MM.1S (cell line): Measurements from ENCODE around the gene PPARD.

Experiments used
- DNase-seq: peaks from one replicate; pipeline ENCODE4 v3.0.0-alpha.2; 2015
- H2AFZ ChIP-seq: fragments of 300-600 bp; sonication (generic); 2 replicates; pipeline ENCODE4 v1.6.0; 2016; ENCODE audit warnings: antibody characterized with exemption, low read length
- H3F3A ChIP-seq: fragments of 300-600 bp; sonication (generic); 2 replicates; pipeline ENCODE4 v1.6.1; 2016; ENCODE audit warnings: mild to moderate bottlenecking, antibody characterized with exemption, low read length, moderate library complexity, mixed read lengths; ENCODE audit not compliant: insufficient read depth
- H3K27ac ChIP-seq: fragments of 300-600 bp; sonication (generic); 2 replicates; pipeline ENCODE4 v1.5.1; 2016; ENCODE audit warnings: mild to moderate bottlenecking, low read length
- H3K27me3 ChIP-seq: fragments of 300-600 bp; sonication (generic); replicated peaks from 2 replicates; pipeline ENCODE4 v1.6.0; 2016; ENCODE audit warnings: low read length; ENCODE audit not compliant: insufficient read depth
- H3K36me3 ChIP-seq: fragments of 300-600 bp; sonication (generic); replicated peaks from 2 replicates; pipeline ENCODE4 v1.6.1; 2016; ENCODE audit warnings: mild to moderate bottlenecking, low read length, mixed read lengths; ENCODE audit not compliant: insufficient read depth
- H3K4me1 ChIP-seq: fragments of 300-600 bp; sonication (generic); 2 replicates; pipeline ENCODE4 v1.6.1; 2016; ENCODE audit warnings: low read length, mixed read lengths
- H3K4me2 ChIP-seq: fragments of 300-600 bp; sonication (generic); 2 replicates; pipeline ENCODE4 v1.6.0; 2016; ENCODE audit warnings: low read depth, low read length
- H3K4me3 ChIP-seq: fragments of 300-600 bp; sonication (generic); 2 replicates; pipeline ENCODE4 v1.5.1; 2016; ENCODE audit warnings: low read length, mixed read lengths
- H3K79me2 ChIP-seq: fragments of 300-600 bp; sonication (generic); 2 replicates; pipeline ENCODE4 v1.6.1; 2016; ENCODE audit warnings: mixed run types, low read length, mixed read lengths
- H3K9ac ChIP-seq: fragments of 300-600 bp; sonication (generic); 2 replicates; pipeline ENCODE4 v1.6.1; 2016; ENCODE audit warnings: low read length, mixed read lengths
- H3K9me2 ChIP-seq: fragments of 300-600 bp; sonication (generic); replicated peaks from 2 replicates; pipeline ENCODE4 v1.6.1; 2016; ENCODE audit warnings: mild to moderate bottlenecking, low read length, mixed read lengths; ENCODE audit not compliant: insufficient read depth
- H3K9me3 ChIP-seq: fragments of 300-600 bp; sonication (generic); replicated peaks from 2 replicates; pipeline ENCODE4 v1.6.1; 2016; ENCODE audit warnings: mild to moderate bottlenecking, low read length, mixed read lengths; ENCODE audit not compliant: insufficient read depth
- H4K20me1 ChIP-seq: fragments of 300-600 bp; sonication (generic); 2 replicates; pipeline ENCODE4 v1.6.1; 2016; ENCODE audit warnings: mild to moderate bottlenecking, low read length, moderate library complexity, mixed read lengths; ENCODE audit not compliant: insufficient read depth
- EZH2 ChIP-seq: fragments of 300-600 bp; sonication (generic); optimal IDR thresholded peaks from 2 replicates; pipeline ENCODE3; 2017; ENCODE audit warnings: low read depth, mild to moderate bottlenecking, antibody characterized with exemption, low read length, mixed read lengths
- EZH2phosphoT487 ChIP-seq: fragments of 300-600 bp; sonication (generic); IDR thresholded peaks from 2 replicates; pipeline ENCODE4 v1.6.1; 2018; ENCODE audit warnings: antibody characterized with exemption, low read length
- TF ChIP-seq, protein P1 (sequence below): fragments of 300-600 bp; sonication (generic); IDR thresholded peaks from 2 replicates; pipeline ENCODE4 v1.5.1; 2016; ENCODE audit warnings: antibody characterized with exemption, low read length, mixed read lengths

PPARD gene

DNA sequence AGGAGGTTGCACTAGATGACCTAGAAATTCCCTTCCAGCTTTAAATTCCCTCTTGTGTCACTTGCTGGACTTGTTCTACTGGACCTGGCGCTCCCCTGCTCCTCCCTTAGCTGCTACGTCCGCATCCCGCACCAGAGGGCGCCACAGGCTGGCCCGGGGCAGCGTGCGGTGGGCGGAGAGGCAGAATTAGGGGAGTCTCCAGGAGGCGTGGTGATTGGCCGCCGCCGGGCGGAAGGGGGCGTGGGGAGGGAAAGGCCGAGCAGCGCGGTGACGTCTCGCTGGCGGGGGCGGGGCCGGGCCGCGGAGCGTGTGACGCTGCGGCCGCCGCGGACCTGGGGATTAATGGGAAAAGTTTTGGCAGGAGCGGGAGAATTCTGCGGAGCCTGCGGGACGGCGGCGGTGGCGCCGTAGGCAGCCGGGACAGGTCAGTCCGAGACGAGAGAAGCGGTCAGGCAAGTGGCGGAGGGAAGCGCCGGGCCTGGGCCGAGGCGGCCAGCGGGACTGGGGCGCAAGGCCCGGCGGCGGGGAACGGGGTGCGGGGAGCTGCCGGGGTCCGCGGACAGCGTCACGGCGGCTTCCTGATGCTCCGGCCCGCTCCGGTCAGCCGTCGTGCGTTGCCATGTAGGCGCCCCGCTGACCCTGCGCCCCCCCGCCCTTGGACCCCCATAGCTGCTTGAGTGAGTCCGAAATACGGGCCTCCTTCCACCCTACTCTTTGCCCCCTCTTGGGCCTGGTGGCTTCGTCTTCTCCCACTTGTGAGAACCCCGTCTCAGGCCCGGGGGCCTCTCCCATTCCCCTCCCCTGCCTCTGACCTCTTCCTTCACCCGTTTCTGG is at the start of gene PPARD:
Gene PPARD (plus strand): TSS at position 301 of the 834 bp plus-strand sequence. CDS start 68,530 bp downstream, outside the sequence.
- no peaks in the 10 kb centered on the region for H3K9me2 ChIP-seq
- H3K27me3 ChIP-seq = no peaks in the 10 kb centered on the region
- H3K79me2 ChIP-seq = peaks cover 23% of the 10 kb centered on the region
- H3K4me2 ChIP-seq = peak within 1 kb of the TSS; percentile 95
- H3K27ac ChIP-seq = no peak within 1 kb of the TSS
- peaks cover 6% of the 10 kb centered on the region; the same call in 1 of the 2 replicates for H3K4me1 ChIP-seq
- peak within 1 kb of the TSS; percentile 72 for H3K9ac ChIP-seq
- peak within 1 kb of the TSS; percentile 53 for H2AFZ ChIP-seq
- no peaks in the 10 kb centered on the region; the same call in 1 of the 2 replicates for H4K20me1 ChIP-seq
- DNase-seq = peak; percentile 91
- no peak for TF ChIP-seq EZH2
- TF ChIP-seq, protein P1, sequence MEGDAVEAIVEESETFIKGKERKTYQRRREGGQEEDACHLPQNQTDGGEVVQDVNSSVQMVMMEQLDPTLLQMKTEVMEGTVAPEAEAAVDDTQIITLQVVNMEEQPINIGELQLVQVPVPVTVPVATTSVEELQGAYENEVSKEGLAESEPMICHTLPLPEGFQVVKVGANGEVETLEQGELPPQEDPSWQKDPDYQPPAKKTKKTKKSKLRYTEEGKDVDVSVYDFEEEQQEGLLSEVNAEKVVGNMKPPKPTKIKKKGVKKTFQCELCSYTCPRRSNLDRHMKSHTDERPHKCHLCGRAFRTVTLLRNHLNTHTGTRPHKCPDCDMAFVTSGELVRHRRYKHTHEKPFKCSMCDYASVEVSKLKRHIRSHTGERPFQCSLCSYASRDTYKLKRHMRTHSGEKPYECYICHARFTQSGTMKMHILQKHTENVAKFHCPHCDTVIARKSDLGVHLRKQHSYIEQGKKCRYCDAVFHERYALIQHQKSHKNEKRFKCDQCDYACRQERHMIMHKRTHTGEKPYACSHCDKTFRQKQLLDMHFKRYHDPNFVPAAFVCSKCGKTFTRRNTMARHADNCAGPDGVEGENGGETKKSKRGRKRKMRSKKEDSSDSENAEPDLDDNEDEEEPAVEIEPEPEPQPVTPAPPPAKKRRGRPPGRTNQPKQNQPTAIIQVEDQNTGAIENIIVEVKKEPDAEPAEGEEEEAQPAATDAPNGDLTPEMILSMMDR = peak; percentile 97
- no peaks in the 10 kb centered on the region for H3F3A ChIP-seq
- no peaks in the 10 kb centered on the region for H3K36me3 ChIP-seq
- H3K4me3 ChIP-seq = peak within 1 kb of the TSS; percentile 84
- no peaks in the 10 kb centered on the region for H3K9me3 ChIP-seq

DNA sequence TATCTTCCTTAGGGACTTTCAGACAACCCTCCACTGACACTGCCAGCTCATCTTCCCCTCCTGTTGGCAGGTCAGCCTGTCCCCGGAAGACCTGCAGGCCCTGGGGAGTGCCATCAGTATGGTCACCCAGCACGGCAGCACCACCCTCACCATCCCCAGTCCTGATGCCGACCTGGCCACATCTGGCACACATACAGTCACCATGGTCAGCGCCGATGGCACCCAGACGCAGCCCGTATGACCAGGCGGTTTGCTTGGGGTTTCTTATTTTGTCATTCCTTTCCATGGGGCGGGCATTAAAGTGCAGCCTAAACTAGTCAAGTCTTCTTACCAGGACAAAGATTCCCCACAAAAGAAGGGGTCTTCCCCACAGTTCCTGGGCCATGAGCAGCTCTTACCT is 48.7 kb upstream of the PPARD start:
- H2AFZ ChIP-seq = no peak overlapping the region
- peaks cover 8% of the 10 kb centered on the region for H3K4me1 ChIP-seq
- H3F3A ChIP-seq = peaks cover 4% of the 10 kb centered on the region; the same call in 1 of the 2 replicates
- no peaks in the 10 kb centered on the region; the same call in 1 of the 2 replicates for H3K36me3 ChIP-seq
- H3K9me3 ChIP-seq = no peaks in the 10 kb centered on the region
- DNase-seq = no peak
- H3K4me3 ChIP-seq = no peak overlapping the region
- no peak overlapping the region for H3K27ac ChIP-seq
- no peak overlapping the region for H3K9ac ChIP-seq
- H3K27me3 ChIP-seq = no peaks in the 10 kb centered on the region
- TF ChIP-seq EZH2 = no peak
- H3K79me2 ChIP-seq = peaks cover 10% of the 10 kb centered on the region
- no peaks in the 10 kb centered on the region for H3K9me2 ChIP-seq
- no peaks in the 10 kb centered on the region for H4K20me1 ChIP-seq
- H3K4me2 ChIP-seq = no peak overlapping the region

DNA sequence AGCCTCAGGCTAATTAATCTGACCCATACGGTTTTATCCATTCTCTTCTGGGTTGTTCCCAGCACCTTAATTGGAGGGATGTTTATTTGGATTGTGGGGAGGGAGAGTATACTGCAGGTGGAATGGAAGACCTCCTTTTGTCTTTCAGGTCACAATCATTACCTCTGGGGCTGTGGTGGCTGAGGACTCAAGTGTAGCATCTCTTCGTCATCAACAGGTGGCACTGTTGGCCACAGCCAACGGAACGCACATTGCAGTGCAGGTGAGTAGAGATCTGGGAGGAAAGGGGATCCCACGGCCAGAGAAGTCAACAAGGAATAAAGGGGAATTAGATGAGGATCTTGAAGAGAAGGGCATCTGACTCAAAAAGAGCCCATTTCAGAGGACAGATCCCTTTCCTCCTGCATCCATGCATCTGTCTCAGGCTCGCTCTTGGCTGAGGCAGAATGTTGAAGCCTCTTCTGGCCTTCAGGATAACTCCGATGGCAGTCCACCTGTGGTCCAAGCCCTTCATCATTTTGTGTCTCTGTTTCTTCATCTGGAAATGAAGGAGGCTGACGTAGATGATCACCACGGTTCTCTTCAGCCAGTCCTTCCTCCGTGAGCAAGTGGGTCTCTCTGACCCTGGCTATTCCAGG is 47.9 kb upstream of the PPARD start:
- Histone ChIP-seq H3K36me3 (no peaks in the 10 kb centered on the region), H3K9me2 (no peaks in the 10 kb centered on the region), H3K4me2 (no peak overlapping the region), H3F3A (peaks cover 4% of the 10 kb centered on the region; the same call in 1 of the 2 replicates), H3K9me3 (no peaks in the 10 kb centered on the region), H4K20me1 (no peaks in the 10 kb centered on the region), H3K9ac (no peak overlapping the region), H2AFZ (no peak overlapping the region), H3K79me2 (peaks cover 18% of the 10 kb centered on the region), H3K4me1 (peaks cover 16% of the 10 kb centered on the region), H3K27me3 (no peaks in the 10 kb centered on the region), H3K27ac (no peak overlapping the region), H3K4me3 (no peak overlapping the region)
- no peak for TF ChIP-seq EZH2phosphoT487
- TF ChIP-seq, protein P1 = peak; percentile 86
- DNase-seq = peak; percentile 53
